HepG2 (cell line): Measurements from ENCODE around the gene NDUFB11. TPM values are rescaled to one million over a fixed set of nuclear protein-coding genes. Genes with fewer than 3 reads are reported as not detected.

Experiments used
- AGO2 ChIP-seq: fragments of 200-400 bp; formaldehyde crosslinking; optimal IDR thresholded peaks from 2 replicates; pipeline ENCODE3; 2017; ENCODE audit warnings: mild to moderate bottlenecking, low read depth, low read length, moderate library complexity
- CSRNP1 ChIP-seq: sonication (generic); formaldehyde crosslinking; IDR thresholded peaks from 2 replicates; pipeline ENCODE4 v1.8.1; 2023; ENCODE audit warnings: mild to moderate bottlenecking, missing genetic modification reagents
- GABPB1 ChIP-seq: IDR thresholded peaks from 2 replicates; pipeline ENCODE4 v1.6.1; 2016; ENCODE audit warnings: mild to moderate bottlenecking, missing genetic modification reagents, moderate library complexity, missing compliant biosample characterization
- HOXD1 ChIP-seq: sonication (generic); formaldehyde crosslinking; IDR thresholded peaks from 2 replicates; pipeline ENCODE4 v1.5.0; 2020; ENCODE audit warnings: missing genetic modification reagents
- KLF15 ChIP-seq: sonication (generic); formaldehyde crosslinking; IDR thresholded peaks from 2 replicates; pipeline ENCODE4 v1.8.1; 2023; ENCODE audit warnings: borderline replicate concordance, mild to moderate bottlenecking, inconsistent platforms, missing genetic modification reagents, mixed read lengths
- PHF20 ChIP-seq: sonication (generic); formaldehyde crosslinking; IDR thresholded peaks from 2 replicates; pipeline ENCODE4 v1.5.0; 2020; ENCODE audit warnings: mild to moderate bottlenecking, missing genetic modification reagents
- PLSCR1 ChIP-seq: sonication (generic); formaldehyde crosslinking; IDR thresholded peaks from 2 replicates; pipeline ENCODE4 v1.5.0; 2020; ENCODE audit warnings: missing genetic modification reagents, mild to moderate bottlenecking, borderline replicate concordance
- POLR2AphosphoS2 ChIP-seq: IDR thresholded peaks from 2 replicates; pipeline ENCODE4 v1.6.1; 2011; ENCODE audit warnings: low read depth, low read length, improper control_type of control experiment
- ZFAT ChIP-seq: sonication (generic); formaldehyde crosslinking; conservative IDR thresholded peaks from 2 replicates; pipeline ENCODE4 v1.8.1; 2023; ENCODE audit warnings: missing genetic modification reagents, inconsistent platforms
- ZNF292 ChIP-seq: sonication (generic); formaldehyde crosslinking; IDR thresholded peaks from 2 replicates; pipeline ENCODE4 v1.8.1; 2022; ENCODE audit warnings: mild to moderate bottlenecking, low read depth, missing genetic modification reagents, borderline replicate concordance
- ZNF432 ChIP-seq: sonication (generic); formaldehyde crosslinking; IDR thresholded peaks from 2 replicates; pipeline ENCODE4 v1.5.0; 2020; ENCODE audit warnings: missing genetic modification reagents, mild to moderate bottlenecking, borderline replicate concordance
- ZNF580 ChIP-seq: IDR thresholded peaks from 2 replicates; pipeline ENCODE4 v1.6.1; 2016; ENCODE audit warnings: low read depth, borderline replicate concordance
- ZNF614 ChIP-seq: IDR thresholded peaks from 2 replicates; pipeline ENCODE4 v1.6.1; 2018; ENCODE audit warnings: missing biosample characterization, missing genetic modification reagents, inconsistent platforms, borderline replicate concordance
- ZNF672 ChIP-seq: sonication (generic); formaldehyde crosslinking; IDR thresholded peaks from 2 replicates; pipeline ENCODE4 v1.8.1; 2022; ENCODE audit warnings: missing genetic modification reagents
- ZNF703 ChIP-seq: sonication (generic); formaldehyde crosslinking; IDR thresholded peaks from 2 replicates; pipeline ENCODE4 v1.5.1; 2020; ENCODE audit warnings: missing genetic modification reagents, mild to moderate bottlenecking, moderate library complexity, borderline replicate concordance
- polyA plus RNA-seq, 8 experiments: library from polyadenylated mRNA; depleted of rRNA in 3 of 8; stranded (reverse) in 7 of 8; unstranded in 1 of 8; fragments of >200 nt; fragmentation: Illumina TruSeq in 4 of 8; extraction: Trizol in 4 of 8; gene quantifications; 2 replicates each; pipeline versions ENCODE4 v1.2.1 to v1.2.3, GENCODE V29; 2011 to 2016; ENCODE audit warnings: low read depth in 4 of 8, missing spikeins in 1 of 8, mixed read lengths in 1 of 8; ENCODE audit not compliant: insufficient read depth in 1 of 8
- total RNA-seq, 5 experiments: library from RNA; depleted of rRNA; stranded (reverse); fragments of >200 nt; fragmentation: Illumina TruSeq; extraction: Trizol; gene quantifications; 2 replicates each; pipeline ENCODE4 v1.2.3, GENCODE V29; 2016; ENCODE audit warnings: low read depth in 1 of 5
- TF ChIP-seq, protein P1 (sequence below): sonication (generic); formaldehyde crosslinking; IDR thresholded peaks from 2 replicates; pipeline ENCODE4 v1.5.0; 2020; ENCODE audit warnings: mild to moderate bottlenecking, missing genetic modification reagents
- TF ChIP-seq, protein P2 (sequence below): sonication (generic); formaldehyde crosslinking; IDR thresholded peaks from 2 replicates; pipeline ENCODE4 v1.9.0; 2021; ENCODE audit warnings: missing genetic modification reagents, borderline replicate concordance
- TF ChIP-seq, protein P3 (sequence below): sonication (generic); formaldehyde crosslinking; IDR thresholded peaks from 2 replicates; pipeline ENCODE4 v1.8.0; 2022; ENCODE audit warnings: mild to moderate bottlenecking, missing genetic modification reagents
- TF ChIP-seq, protein P4 (sequence below): sonication (generic); formaldehyde crosslinking; IDR thresholded peaks from 2 replicates; pipeline ENCODE4 v1.8.1; 2023; ENCODE audit warnings: missing genetic modification reagents, mild to moderate bottlenecking, borderline replicate concordance

The NDUFB11 gene
- total and polyA plus RNA-seq, 2 of the 13 experiments (the other 11 are each of a cell fraction or from before 2014, with no cell fraction given), result 46.6 to 100 TPM

DNA sequence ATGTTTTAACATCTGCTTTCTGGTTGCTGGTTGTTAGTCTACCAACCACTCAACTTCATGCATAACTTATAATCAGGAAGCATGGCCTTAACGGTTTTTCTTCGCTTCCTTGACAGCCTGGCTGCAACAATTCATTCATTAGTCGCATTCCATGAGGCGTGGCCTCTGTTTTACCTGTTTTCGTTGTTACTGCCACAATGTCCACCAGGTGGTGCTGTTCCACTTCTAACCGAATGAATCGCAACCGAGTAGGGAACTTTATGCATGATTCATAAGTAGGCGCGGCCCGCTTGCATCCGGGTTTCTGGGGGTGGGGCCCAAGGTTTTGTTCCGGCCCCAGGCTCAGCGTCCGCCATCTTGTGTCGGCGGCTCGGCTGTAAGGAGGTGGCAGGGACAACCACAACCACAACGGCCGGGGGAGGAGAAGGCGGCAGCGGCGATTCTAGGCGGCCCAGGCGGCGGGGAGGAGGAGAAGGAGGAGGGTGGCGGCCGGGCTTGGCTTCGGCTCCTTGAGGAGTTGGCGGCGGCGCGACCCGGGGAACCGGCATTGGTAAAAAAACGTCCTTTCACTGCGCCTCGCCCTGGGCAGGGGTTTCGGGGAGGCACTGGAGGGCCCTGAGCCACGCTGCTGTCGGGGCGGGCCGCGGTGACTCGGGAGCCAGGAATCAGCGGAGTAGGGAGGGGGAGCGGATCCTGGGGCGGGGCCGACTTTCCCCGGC is 49.1 kb upstream of the NDUFB11 start, which contains the start of gene UBA1 (continued):
- TF ChIP-seq, protein P1, sequence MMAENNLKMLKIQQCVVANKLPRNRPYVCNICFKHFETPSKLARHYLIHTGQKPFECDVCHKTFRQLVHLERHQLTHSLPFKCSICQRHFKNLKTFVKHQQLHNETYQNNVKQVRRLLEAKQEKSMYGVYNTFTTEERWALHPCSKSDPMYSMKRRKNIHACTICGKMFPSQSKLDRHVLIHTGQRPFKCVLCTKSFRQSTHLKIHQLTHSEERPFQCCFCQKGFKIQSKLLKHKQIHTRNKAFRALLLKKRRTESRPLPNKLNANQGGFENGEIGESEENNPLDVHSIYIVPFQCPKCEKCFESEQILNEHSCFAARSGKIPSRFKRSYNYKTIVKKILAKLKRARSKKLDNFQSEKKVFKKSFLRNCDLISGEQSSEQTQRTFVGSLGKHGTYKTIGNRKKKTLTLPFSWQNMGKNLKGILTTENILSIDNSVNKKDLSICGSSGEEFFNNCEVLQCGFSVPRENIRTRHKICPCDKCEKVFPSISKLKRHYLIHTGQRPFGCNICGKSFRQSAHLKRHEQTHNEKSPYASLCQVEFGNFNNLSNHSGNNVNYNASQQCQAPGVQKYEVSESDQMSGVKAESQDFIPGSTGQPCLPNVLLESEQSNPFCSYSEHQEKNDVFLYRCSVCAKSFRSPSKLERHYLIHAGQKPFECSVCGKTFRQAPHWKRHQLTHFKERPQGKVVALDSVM (CRISPR knock-in tag), result no peak
- TF ChIP-seq, protein P2, sequence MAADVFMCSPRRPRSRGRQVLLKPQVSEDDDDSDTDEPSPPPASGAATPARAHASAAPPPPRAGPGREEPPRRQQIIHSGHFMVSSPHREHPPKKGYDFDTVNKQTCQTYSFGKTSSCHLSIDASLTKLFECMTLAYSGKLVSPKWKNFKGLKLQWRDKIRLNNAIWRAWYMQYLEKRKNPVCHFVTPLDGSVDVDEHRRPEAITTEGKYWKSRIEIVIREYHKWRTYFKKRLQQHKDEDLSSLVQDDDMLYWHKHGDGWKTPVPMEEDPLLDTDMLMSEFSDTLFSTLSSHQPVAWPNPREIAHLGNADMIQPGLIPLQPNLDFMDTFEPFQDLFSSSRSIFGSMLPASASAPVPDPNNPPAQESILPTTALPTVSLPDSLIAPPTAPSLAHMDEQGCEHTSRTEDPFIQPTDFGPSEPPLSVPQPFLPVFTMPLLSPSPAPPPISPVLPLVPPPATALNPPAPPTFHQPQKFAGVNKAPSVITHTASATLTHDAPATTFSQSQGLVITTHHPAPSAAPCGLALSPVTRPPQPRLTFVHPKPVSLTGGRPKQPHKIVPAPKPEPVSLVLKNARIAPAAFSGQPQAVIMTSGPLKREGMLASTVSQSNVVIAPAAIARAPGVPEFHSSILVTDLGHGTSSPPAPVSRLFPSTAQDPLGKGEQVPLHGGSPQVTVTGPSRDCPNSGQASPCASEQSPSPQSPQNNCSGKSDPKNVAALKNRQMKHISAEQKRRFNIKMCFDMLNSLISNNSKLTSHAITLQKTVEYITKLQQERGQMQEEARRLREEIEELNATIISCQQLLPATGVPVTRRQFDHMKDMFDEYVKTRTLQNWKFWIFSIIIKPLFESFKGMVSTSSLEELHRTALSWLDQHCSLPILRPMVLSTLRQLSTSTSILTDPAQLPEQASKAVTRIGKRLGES (CRISPR knock-in tag), result no peak
- TF ChIP-seq PHF20 (CRISPR knock-in tag) (no peak), AGO2 (peak; percentile 81), PLSCR1 (no peak), CSRNP1 (CRISPR knock-in tag) (peak; percentile 61; the same call in 1 of the 2 replicates), ZNF580 (no peak), HOXD1 (CRISPR knock-in tag) (no peak), ZNF672 (CRISPR knock-in tag) (no peak), POLR2AphosphoS2 (no peak), ZNF292 (CRISPR knock-in tag) (no peak), ZNF703 (no peak), ZNF614 (CRISPR knock-in tag) (no peak), ZFAT (CRISPR knock-in tag) (no peak), ZNF432 (CRISPR knock-in tag) (no peak), KLF15 (no peak), GABPB1 (CRISPR knock-in tag) (peak; percentile 68)
- TF ChIP-seq, protein P3, sequence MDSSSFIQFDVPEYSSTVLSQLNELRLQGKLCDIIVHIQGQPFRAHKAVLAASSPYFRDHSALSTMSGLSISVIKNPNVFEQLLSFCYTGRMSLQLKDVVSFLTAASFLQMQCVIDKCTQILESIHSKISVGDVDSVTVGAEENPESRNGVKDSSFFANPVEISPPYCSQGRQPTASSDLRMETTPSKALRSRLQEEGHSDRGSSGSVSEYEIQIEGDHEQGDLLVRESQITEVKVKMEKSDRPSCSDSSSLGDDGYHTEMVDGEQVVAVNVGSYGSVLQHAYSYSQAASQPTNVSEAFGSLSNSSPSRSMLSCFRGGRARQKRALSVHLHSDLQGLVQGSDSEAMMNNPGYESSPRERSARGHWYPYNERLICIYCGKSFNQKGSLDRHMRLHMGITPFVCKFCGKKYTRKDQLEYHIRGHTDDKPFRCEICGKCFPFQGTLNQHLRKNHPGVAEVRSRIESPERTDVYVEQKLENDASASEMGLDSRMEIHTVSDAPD, result 0 out of 2 replicates have a peak, but pooled peaks have one; percentile 29
- TF ChIP-seq, protein P4, sequence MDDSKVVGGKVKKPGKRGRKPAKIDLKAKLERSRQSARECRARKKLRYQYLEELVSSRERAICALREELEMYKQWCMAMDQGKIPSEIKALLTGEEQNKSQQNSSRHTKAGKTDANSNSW (CRISPR knock-in tag), result no peak
